Erythroblast (primary cell): ENCODE data around the gene EIF3A.

ENCODE experiments used
- GATA1 ChIP-seq: IDR thresholded peaks from 2 replicates; pipeline ENCODE4 v1.6.1; 2011; ENCODE audit warnings: low read depth, mild to moderate bottlenecking, control low read depth, low read length, moderate library complexity
- POLR2A ChIP-seq: IDR thresholded peaks from 2 replicates; pipeline ENCODE4 v1.6.1; 2011; ENCODE audit warnings: mild to moderate bottlenecking, low read length

DNA sequence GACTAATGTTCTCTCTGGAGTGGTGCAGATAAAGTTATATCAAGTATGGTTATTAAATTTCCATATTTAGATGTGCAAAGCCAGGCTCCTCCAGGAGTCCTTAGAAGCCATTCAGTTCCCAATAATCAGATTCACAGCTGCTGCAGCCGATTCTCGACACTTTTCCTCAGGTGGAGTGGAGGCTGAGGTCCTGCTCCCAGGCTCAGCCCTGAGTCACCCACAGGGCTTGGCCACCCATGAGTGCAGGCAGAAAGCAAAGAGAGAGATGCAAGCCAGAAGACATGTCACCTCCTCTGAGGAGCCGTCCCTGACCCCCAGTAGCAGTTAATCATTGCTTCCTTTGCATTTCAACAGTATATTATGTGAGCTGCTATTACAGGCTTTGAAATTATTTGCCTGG lies 87.4 kb downstream of the EIF3A start:
- no peak for TF ChIP-seq POLR2A
- TF ChIP-seq GATA1, result no peak
